HG03135 (cell line): ENCODE data around the gene OR2K2.
"Not testable (repeated sequence)": the region's sequence is repeated elsewhere in the genome, so short reads cannot be mapped to it uniquely, and the experiment has no call there.

Experiments used
- ATAC-seq: cut with Tn5 transposase; IDR thresholded peaks from one replicate; pipeline ENCODE4 v1.9.1; 2021; ENCODE audit warnings: mild to moderate bottlenecking, moderate library complexity; ENCODE audit not compliant: unreplicated experiment

OR2K2 gene

DNA sequence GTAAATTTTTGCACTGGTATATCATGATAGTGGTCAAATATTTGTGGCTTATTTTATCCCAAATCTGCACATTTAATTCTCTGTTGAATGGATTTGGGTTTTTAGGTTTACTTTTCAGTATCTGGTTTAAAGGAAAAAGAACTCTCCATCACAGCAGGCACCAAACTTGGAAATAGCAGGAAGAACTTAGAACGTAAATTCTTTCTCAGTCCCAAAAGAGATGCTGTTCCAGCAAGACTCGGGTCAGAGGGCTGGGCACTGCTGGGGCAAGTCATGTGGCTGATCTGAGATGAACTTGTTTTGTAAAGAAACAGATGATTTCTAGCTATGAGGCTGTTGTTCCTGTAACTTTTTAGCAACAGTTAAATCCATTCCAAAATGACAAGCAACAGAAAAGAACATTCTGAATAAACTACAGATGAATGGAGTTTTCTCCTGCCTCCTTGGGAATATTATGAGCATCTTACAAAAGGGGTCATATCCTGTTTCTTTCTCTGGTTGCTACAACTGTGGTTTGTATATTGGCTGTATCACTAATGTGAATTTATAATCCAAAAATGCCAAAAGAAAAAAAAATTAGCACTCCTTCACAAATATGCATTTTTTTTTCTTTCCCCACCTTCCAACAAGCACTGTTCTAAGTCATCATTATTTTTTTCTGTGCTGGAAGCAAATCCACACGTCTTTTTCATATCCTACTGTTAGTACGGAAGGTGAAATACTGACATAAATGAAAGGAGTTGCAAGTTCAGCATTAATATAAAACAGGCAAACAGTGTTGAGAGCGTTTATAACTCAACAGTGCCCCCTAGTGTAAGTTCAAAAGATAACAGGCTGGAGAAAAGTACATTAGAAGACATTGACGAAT, 31.1 kb downstream of the OR2K2 start:
- ATAC-seq: no peak

DNA sequence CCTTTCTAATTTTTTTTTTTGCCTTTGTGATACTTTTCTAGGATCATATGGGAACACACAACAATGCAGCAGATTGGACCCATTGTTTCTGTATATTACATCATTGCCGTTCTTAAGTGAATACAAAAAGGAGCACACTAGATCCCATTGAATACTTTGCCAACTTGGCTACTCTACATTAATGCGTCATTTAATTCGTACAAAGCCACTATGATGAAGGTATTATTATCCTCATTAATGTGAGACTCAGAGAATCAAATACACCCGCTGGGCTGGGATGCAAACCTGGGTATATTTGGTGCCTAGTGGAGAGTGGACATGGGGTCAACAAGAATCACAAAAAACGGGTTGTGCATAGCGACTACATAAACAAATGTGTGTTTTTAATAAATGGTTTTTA, 31.9 kb downstream of the OR2K2 start:
- ATAC-seq: no peak

DNA sequence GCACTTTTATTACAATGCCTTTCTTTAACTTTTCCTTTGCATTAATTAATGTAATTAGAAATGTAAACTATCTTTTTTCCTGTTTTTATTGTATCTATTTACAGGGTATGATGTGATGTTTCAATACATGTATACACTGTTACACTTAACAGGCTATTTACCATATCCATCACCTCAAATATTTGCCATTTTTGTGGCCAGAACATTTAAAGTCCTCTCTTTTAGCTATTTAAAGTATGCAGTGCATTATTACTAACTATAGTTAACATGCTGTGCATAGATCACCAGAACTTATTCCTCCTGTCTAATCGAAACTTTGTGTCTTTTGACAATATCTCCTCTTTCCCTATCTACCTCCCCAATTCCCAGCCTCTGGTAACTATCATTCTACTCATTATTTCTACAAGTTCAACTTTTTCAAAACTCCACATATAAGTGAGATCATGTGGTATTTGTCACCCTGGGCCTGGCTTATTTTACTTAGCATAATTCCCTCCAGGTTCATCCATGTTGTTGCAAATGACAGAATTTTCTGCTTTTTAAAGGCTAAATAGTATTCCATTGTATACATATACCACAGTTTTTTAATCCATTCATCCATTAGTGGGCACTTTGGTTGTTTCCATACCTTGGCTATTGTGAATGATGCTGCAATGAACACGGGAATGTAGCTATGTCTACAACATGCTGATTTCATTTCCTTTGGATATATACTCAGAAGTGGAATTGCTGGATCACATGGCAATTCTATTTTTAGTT, 32.8 kb downstream of the OR2K2 start:
- ATAC-seq: no peak

DNA sequence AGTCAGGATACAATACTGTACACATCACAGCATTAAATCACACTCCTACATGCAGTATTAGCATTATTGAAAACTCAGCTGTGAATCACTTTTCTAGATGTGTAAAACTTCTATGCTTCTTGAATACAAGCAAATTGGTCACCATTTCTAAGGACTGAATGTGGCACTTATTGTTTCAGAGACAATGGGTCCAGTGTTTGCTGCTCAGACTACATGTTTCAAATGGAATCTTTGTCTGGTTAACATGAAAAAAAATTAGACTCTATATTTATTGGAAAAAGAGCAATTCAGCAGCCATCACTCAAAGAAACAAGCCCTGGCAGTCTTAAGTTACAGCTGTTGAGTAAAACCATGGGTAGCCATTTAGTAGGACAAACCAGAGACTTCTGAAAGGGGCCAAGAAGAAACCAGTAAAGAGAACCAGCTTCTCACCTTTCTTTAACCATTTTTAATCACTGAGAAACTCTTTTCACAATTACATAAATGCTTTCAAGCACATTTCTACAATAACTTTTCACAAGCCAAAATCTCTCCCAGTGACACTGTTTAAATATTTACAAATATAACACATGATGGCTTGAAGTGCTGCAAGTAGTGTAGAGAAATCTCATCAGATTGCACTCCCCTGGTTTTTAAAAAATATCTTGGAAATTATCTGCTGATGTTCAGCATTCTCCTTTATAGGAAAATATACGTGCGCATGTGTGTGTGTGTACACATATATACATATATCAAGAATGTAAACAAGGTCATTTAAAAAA, 35.2 kb downstream of the OR2K2 start:
- ATAC-seq: no peak

DNA sequence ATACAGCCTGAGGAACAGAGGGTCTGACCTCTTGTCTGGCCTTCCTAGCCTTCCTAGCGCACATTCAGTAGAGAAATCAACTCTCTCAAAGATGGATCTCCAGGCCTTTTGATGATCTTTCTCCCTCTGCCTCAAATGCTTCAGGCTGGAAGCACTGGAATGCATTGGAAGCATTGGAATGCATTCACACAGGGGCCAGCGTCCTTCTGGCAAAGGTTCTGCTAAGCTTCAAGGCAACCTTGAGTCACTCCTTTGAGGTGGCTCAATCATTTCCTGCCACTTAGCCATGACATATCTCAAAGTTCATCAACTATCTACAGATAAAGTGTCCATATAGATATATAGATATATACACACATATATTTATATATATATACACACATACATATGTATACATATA, 42.9 kb downstream of the OR2K2 start:
- no peak for ATAC-seq

DNA sequence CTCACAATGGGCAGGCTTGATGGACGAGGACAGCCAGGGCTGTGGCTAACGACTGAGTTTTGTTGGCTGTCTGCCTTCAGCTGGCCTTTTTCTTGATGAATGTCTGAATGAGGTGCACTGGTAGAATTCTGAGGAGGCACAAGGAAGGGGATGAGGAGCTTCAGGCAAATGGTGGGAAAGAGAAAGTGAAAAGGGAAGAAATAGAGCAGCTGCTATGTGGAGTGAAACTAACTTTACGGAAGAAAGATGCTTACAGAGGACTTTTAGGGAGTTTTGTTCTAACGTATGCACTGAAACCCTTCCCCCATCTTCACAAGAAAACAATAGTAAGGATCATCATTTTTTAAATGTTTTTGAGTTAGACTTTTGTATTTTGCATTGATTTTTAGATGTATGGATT, 45.3 kb downstream of the OR2K2 start:
- no peak for ATAC-seq

DNA sequence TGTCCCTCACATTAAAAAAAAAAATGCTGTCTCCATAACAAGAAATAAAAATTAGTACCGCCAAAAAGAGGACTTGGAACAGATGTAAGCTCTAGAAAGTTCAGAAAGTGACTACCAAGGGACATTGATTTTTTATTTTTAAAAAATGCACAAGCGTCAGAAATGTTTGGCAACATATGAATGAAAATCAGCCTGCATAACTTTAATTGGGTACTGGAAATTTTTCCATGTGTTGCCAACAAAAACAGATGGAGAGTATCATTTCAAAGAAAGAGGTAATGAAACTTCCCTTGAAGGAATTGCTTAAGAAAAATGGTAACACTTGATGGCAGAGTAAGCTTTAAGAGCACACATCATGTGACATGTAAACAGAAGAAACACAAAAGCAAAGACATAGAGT, 47.2 kb downstream of the OR2K2 start:
- no peak for ATAC-seq

DNA sequence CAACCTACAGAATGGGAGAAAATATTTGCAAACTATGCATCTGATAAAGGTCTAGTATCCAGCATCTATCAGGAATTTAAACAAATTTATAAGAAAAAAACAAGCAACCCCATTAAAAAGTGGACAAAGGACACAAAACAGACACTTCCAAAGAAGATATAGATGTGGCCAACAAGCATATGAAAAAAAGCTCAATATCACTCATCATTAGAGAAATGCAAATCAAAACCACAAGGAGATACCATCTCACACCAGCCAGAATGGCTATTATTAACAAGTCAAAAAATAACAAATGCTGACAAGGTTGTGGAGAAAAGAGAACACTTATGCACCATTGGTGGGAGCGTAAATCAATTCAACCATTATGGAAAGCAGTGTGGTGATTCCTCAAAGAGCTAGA, 49.2 kb downstream of the OR2K2 start:
- not testable (repeated sequence) for ATAC-seq
